B cell (primary cell): ENCODE measurements around the gene SREK1. TPM values are rescaled to one million over a fixed set of nuclear protein-coding genes. Genes with fewer than 3 reads are reported as not detected.
A peak's percentile ranks its signal among the peaks of the same experiment; 100 is the strongest.

Experiments used
- ATAC-seq: fragments of 200-7000 bp; cut with Tn5 transposase; one replicate; pipeline ENCODE4 v1.10.0; 2021; ENCODE audit warnings: low read depth, mild to moderate bottlenecking, moderate number of reproducible peaks, moderate library complexity
- CTCF ChIA-PET: fragments of 350-600 bp; sonication (Branson Sonifier 250); formaldehyde crosslinking; loops from one replicate; lab custom pipeline; 2021; ENCODE audit warnings: antibody characterized with exemption, inconsistent platforms; lab: Charles Lee
- POLR2A ChIA-PET: fragments of 350-600 bp; sonication (Branson Sonifier 250); formaldehyde crosslinking; loops from one replicate; lab custom pipeline; 2021; ENCODE audit warnings: antibody characterized with exemption; lab: Charles Lee
- DNase-seq: peaks from one replicate; pipeline ENCODE4 v3.0.0; 2013
- H2AFZ ChIP-seq: 2 replicates; pipeline ENCODE4 v1.6.1; 2012; ENCODE audit warnings: mild to moderate bottlenecking, low read depth, low read length; ENCODE audit not compliant: insufficient read depth, poor library complexity, severe bottlenecking
- H3K27ac ChIP-seq, 2 donors: 1 replicate in 1 of 2; 2 replicates in 1 of 2; pipeline ENCODE4 v1.5.1; 2012 to 2013; ENCODE audit warnings: low read length in 2 of 2, mild to moderate bottlenecking in 2 of 2, moderate library complexity in 1 of 2
- H3K27me3 ChIP-seq, 4 experiments: fragments of 200-600 bp in 1 of 4; sonication (generic) in 1 of 4; replicated peaks in 1 of 4; 1 replicate in 2 of 4; 2 replicates in 2 of 4; pipeline versions ENCODE4 v1.6.1 to v1.7.0; 2013 to 2016; ENCODE audit warnings: low read length in 3 of 4, mild to moderate bottlenecking in 2 of 4, mixed read lengths in 1 of 4, moderate library complexity in 1 of 4; ENCODE audit not compliant: insufficient read depth in 4 of 4, control insufficient read depth in 3 of 4; ENCODE audit errors: control extremely low read depth in 1 of 4
- H3K36me3 ChIP-seq, 2 experiments: replicated peaks in 1 of 2; 1 replicate in 1 of 2; 2 replicates in 1 of 2; pipeline versions ENCODE4 v1.6.1 to v1.7.1; 2013; ENCODE audit warnings: low read length in 1 of 2; ENCODE audit not compliant: insufficient read depth in 2 of 2, control insufficient read depth in 1 of 2; ENCODE audit errors: control extremely low read depth in 1 of 2, extremely low read depth in 1 of 2
- H3K4me1 ChIP-seq, 2 donors: fragments of 200-600 bp in 1 of 2; sonication (generic) in 1 of 2; 1 replicate in 1 of 2; 2 replicates in 1 of 2; pipeline versions ENCODE4 v1.5.1 to v1.6.1; 2013 to 2017; ENCODE audit warnings: low read length in 2 of 2; ENCODE audit not compliant: control insufficient read depth in 2 of 2, insufficient read depth in 2 of 2
- H3K4me2 ChIP-seq: replicated peaks from 2 replicates; pipeline ENCODE3; 2012; ENCODE audit warnings: mild to moderate bottlenecking, low read depth, low read length; ENCODE audit not compliant: poor library complexity, severe bottlenecking
- H3K4me3 ChIP-seq, 5 experiments: fragments of 200-600 bp in 1 of 5; sonication (generic) in 1 of 5; 1 replicate in 3 of 5; 2 replicates in 2 of 5; pipeline versions ENCODE4 v1.5.1 to v1.7.0; 2011 to 2016; ENCODE audit warnings: low read length in 4 of 5, mild to moderate bottlenecking in 4 of 5, low read depth in 2 of 5, control low read depth in 1 of 5, moderate library complexity in 1 of 5; ENCODE audit not compliant: insufficient read depth in 1 of 5; ENCODE audit errors: control extremely low read depth in 1 of 5, extremely low read depth in 1 of 5
- H3K79me2 ChIP-seq: fragments of 200-600 bp; sonication (generic); one replicate; pipeline ENCODE4 v1.6.0; 2016; ENCODE audit warnings: low read length; ENCODE audit not compliant: control insufficient read depth, insufficient read depth
- H3K9ac ChIP-seq: fragments of 200-600 bp; sonication (generic); 2 replicates; pipeline ENCODE4 v1.6.1; 2017; ENCODE audit warnings: mild to moderate bottlenecking, low read length, moderate library complexity
- H3K9me3 ChIP-seq, 3 donors: one replicate each; pipeline versions ENCODE4 v1.6.1 to v1.7.1; 2013; ENCODE audit warnings: low read length in 2 of 3; ENCODE audit not compliant: control insufficient read depth in 2 of 3, insufficient read depth in 1 of 3; ENCODE audit errors: control extremely low read depth in 1 of 3
- H4K20me1 ChIP-seq: 2 replicates; pipeline ENCODE4 v1.6.0; 2012; ENCODE audit warnings: mild to moderate bottlenecking, low read length; ENCODE audit not compliant: insufficient read depth, control insufficient read depth, poor library complexity, severe bottlenecking
- H3K27ac Mint-ChIP-seq: one replicate; pipeline ENCODE4 v1.8.0; 2021; ENCODE audit warnings: mixed read lengths
- H3K27me3 Mint-ChIP-seq: one replicate; pipeline ENCODE4 v1.8.0; 2021; ENCODE audit warnings: mixed read lengths
- H3K4me1 Mint-ChIP-seq: one replicate; pipeline ENCODE4 v1.8.0; 2021; ENCODE audit warnings: mixed read lengths
- H3K4me3 Mint-ChIP-seq: one replicate; pipeline ENCODE4 v1.8.0; 2021; ENCODE audit warnings: mixed read lengths
- H3K9me3 Mint-ChIP-seq: one replicate; pipeline ENCODE4 v1.8.0; 2022; ENCODE audit warnings: mixed read lengths; ENCODE audit not compliant: insufficient read depth
- EZH2 ChIP-seq: IDR thresholded peaks from 2 replicates; pipeline ENCODE4 v1.6.1; 2012; ENCODE audit warnings: borderline replicate concordance, low read depth, mild to moderate bottlenecking, moderate library complexity, low read length; ENCODE audit not compliant: insufficient read depth, poor library complexity, severe bottlenecking
- WGBS: methylation state at CpG from one replicate; pipeline ENCODE4 v1.1.5; 2013; ENCODE audit warnings: missing lambda C conversion rate; ENCODE audit not compliant: insufficient coverage; 5-methylcytosine and 5-hydroxymethylcytosine counted together
- intact Hi-C: fragments of 100-400 bp; cut with micrococcal nuclease; formaldehyde crosslinking; loops from one replicate; pipeline ENCODE4 v1.10.0; 2022
- polyA plus RNA-seq: library from polyadenylated mRNA; depleted of rRNA; stranded (reverse); fragments of >200 nt; gene quantifications from 2 replicates; pipeline ENCODE4 v1.2.3, GENCODE V29; 2012
- total RNA-seq, 2 donors: library from RNA; stranded (reverse); fragments of 120-200 nt in 1 of 2; gene quantifications; 1 replicate in 1 of 2; 2 replicates in 1 of 2; pipeline versions ENCODE4 v1.2.3 to v1.2.4, GENCODE V29; 2013 to 2022
- TF ChIP-seq, protein P1 (sequence below): fragments of 200-600 bp; IDR thresholded peaks from one replicate; pipeline ENCODE4 v1.8.0; 2022; ENCODE audit warnings: antibody characterized with exemption, mild to moderate bottlenecking

SREK1 gene
- total and polyA plus RNA-seq, 2 donors (not counting 1 experiment from before 2014, with no cell fraction given) = 24.1 to 117 TPM

- H3K27ac Mint-ChIP-seq = peak overlapping the region; percentile 41
- Histone ChIP-seq H4K20me1 (no peaks in the 10 kb centered on the region), H3K4me1 (peaks cover 6% of the 10 kb centered on the region in 2 donors), H3K79me2 (peaks cover 6% of the 10 kb centered on the region), H3K4me3 (no peak overlapping the region), H3K36me3 (no peaks in the 10 kb centered on the region), H3K27ac (no peak overlapping the region), H3K27me3 (no peaks in the 10 kb centered on the region), H3K9me3 (peaks cover 0 to 8% (median 0%) of the 10 kb centered on the region in 3 donors), H3K9ac (no peak overlapping the region), H2AFZ (no peak overlapping the region), H3K4me2 (no peak overlapping the region)
- TF ChIP-seq, protein P1, sequence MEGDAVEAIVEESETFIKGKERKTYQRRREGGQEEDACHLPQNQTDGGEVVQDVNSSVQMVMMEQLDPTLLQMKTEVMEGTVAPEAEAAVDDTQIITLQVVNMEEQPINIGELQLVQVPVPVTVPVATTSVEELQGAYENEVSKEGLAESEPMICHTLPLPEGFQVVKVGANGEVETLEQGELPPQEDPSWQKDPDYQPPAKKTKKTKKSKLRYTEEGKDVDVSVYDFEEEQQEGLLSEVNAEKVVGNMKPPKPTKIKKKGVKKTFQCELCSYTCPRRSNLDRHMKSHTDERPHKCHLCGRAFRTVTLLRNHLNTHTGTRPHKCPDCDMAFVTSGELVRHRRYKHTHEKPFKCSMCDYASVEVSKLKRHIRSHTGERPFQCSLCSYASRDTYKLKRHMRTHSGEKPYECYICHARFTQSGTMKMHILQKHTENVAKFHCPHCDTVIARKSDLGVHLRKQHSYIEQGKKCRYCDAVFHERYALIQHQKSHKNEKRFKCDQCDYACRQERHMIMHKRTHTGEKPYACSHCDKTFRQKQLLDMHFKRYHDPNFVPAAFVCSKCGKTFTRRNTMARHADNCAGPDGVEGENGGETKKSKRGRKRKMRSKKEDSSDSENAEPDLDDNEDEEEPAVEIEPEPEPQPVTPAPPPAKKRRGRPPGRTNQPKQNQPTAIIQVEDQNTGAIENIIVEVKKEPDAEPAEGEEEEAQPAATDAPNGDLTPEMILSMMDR = no peak
- TF ChIP-seq EZH2 = no peak
- no CpG with 5 or more reads among the region's 1 CpG for WGBS
- DNase-seq (no peak), ATAC-seq (peak; percentile 49)
- ChIA-PET CTCF (interaction anchor here (0.6 kb wide), 1 partner anchor 207 kb away, joined by 3 read pairs; no protein-coding TSS in a partner anchor), POLR2A (interaction anchor here (0.7 kb wide), 1 partner anchor 60 kb away, joined by 7 read pairs; no protein-coding TSS in a partner anchor)
- intact Hi-C loops = no loop called here
- no peaks in the 10 kb centered on the region for H3K27me3 Mint-ChIP-seq
- H3K9me3 Mint-ChIP-seq = peaks cover 2% of the 10 kb centered on the region
- no peak overlapping the region for H3K4me3 Mint-ChIP-seq
- peaks cover 15% of the 10 kb centered on the region for H3K4me1 Mint-ChIP-seq
These were observed 5.3 kb upstream of the SREK1 start for GRCh38 chr5:66138637-66139317.

DNA sequence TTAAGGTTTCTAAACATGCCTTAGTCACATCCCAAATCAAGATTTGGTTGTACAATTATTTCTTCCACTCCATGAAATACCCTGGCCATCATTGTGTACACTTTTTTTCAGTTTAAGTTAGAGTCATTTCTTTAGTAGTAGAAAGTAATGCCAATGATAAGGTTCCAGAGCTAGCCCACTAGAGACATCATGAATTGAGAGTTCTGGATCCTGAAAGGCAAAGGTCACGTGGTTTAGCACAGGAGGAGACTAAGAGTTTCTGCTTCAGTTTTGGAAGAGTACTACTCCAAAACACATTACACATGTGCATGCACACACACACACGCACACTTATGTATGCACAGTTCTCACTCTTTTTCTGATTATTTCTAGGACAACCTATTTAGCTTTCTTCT is 4.8 kb upstream of the SREK1 start:
- H3K4me2 ChIP-seq = no peak overlapping the region
- 94% methylated on average over 1 of the region's 2 CpGs for WGBS
- ChIA-PET CTCF (no interaction called here), POLR2A (no interaction called here)
- H3K36me3 ChIP-seq = no peaks in the 10 kb centered on the region
- Mint-ChIP-seq H3K4me1 (peaks cover 16% of the 10 kb centered on the region), H3K27ac (no peak overlapping the region), H3K4me3 (no peak overlapping the region), H3K27me3 (no peaks in the 10 kb centered on the region), H3K9me3 (peaks cover 2% of the 10 kb centered on the region)
- no peak for ATAC-seq
- TF ChIP-seq, protein P1 = no peak
- TF ChIP-seq EZH2 = no peak
- H2AFZ ChIP-seq = peak overlapping the region; percentile 13
- peaks cover 12% of the 10 kb centered on the region for H3K79me2 ChIP-seq
- no peak overlapping the region for H3K4me3 ChIP-seq
- no peaks in the 10 kb centered on the region for H4K20me1 ChIP-seq
- intact Hi-C loops = no loop called here
- H3K9ac ChIP-seq = no peak overlapping the region
- H3K27ac ChIP-seq = no peak overlapping the region
- H3K27me3 ChIP-seq = no peaks in the 10 kb centered on the region
- peaks cover 6% of the 10 kb centered on the region in 2 donors for H3K4me1 ChIP-seq
- peaks cover 0 to 8% (median 0%) of the 10 kb centered on the region in 3 donors for H3K9me3 ChIP-seq
- no peak for DNase-seq
